Heart left ventricle (tissue), 16 donors: ENCODE measurements around the gene FXYD2. TPM values are rescaled to one million over a fixed set of nuclear protein-coding genes. Genes with fewer than 3 reads are reported as not detected.

ENCODE experiments used
- ATAC-seq, 4 donors: fragments of 200-7000 bp; cut with Tn5 transposase; one replicate each; pipeline ENCODE4 v1.9.1; 2020 to 2022; ENCODE audit warnings: moderate library complexity in 4 of 4, mild to moderate bottlenecking in 3 of 4, moderate number of reproducible peaks in 1 of 4
- DNase-seq, 5 donors: peaks; one replicate each; pipeline ENCODE4 v3.0.0-alpha.2; 2020
- H3K27ac ChIP-seq, 12 donors: fragments of 200-600 bp; sonication (generic) in 4 of 12; one replicate each; pipeline versions ENCODE4 v1.5.0 to v1.8.0; 2016 to 2022; ENCODE audit warnings: mild to moderate bottlenecking in 2 of 12
- H3K27me3 ChIP-seq, 9 donors: fragments of 200-600 bp; sonication (generic) in 2 of 9; one replicate each; pipeline versions ENCODE4 v1.5.1 to v1.8.0; 2016 to 2022; ENCODE audit warnings: mild to moderate bottlenecking in 3 of 9
- H3K36me3 ChIP-seq, 9 donors: fragments of 200-600 bp; sonication (generic) in 2 of 9; one replicate each; pipeline versions ENCODE4 v1.5.0 to v1.8.0; 2018 to 2022; ENCODE audit warnings: mild to moderate bottlenecking in 2 of 9
- H3K4me1 ChIP-seq, 12 donors: fragments of 200-600 bp; sonication (generic) in 4 of 12; one replicate each; pipeline versions ENCODE4 v1.5.0 to v1.8.0; 2016 to 2022; ENCODE audit warnings: mild to moderate bottlenecking in 3 of 12
- H3K4me3 ChIP-seq, 12 donors: fragments of 200-600 bp; sonication (generic) in 4 of 12; one replicate each; pipeline versions ENCODE4 v1.5.0 to v1.8.0; 2017 to 2022; ENCODE audit warnings: mild to moderate bottlenecking in 9 of 12, moderate library complexity in 4 of 12
- H3K9me3 ChIP-seq, 12 donors: fragments of 200-600 bp; sonication (generic) in 4 of 12; one replicate each; pipeline versions ENCODE4 v1.5.0 to v1.8.0; 2016 to 2022; ENCODE audit warnings: mild to moderate bottlenecking in 1 of 12
- CTCF ChIP-seq, 12 donors: fragments of 200-600 bp; sonication (generic) in 4 of 12; IDR thresholded peaks; one replicate each; pipeline versions ENCODE4 v1.5.0 to v1.8.0; 2018 to 2022; ENCODE audit warnings: antibody characterized with exemption in 12 of 12, mild to moderate bottlenecking in 5 of 12
- POLR2A ChIP-seq, 2 donors: fragments of 450-650 bp; IDR thresholded peaks; one replicate each; pipeline ENCODE4 v1.6.1; 2017; ENCODE audit warnings: antibody characterized with exemption in 2 of 2, mild to moderate bottlenecking in 2 of 2, moderate library complexity in 2 of 2
- WGBS, 4 donors: extraction: QIAGEN DNeasy Blood & Tissue Kit in 2 of 4; methylation state at CpG; one replicate each; pipeline versions ENCODE4 v1.1.5 to v1.1.7; 2013 to 2018; 5-methylcytosine and 5-hydroxymethylcytosine counted together
- intact Hi-C, 10 donors: fragments of 100-400 bp; cut with DNase I; formaldehyde crosslinking; loops; one replicate each; pipeline versions ENCODE4 v1.11.1 to v1.14.2; 2022
- polyA plus RNA-seq, 2 donors: library from polyadenylated mRNA; stranded (reverse); fragments of 200-250 nt; gene quantifications; one replicate each; pipeline ENCODE4 v1.2.3, GENCODE V29; 2013
- total RNA-seq, 9 donors: library from RNA; depleted of rRNA in 2 of 9; stranded (reverse); fragments of >200 nt in 2 of 9; fragmentation: NEBNext Ultra II Directional in 3 of 9; extraction: Animal tissue kit (Norgen Biotek cat#: 25700) in 3 of 9; gene quantifications; one replicate each; pipeline versions ENCODE4 v1.1.0 to v1.2.4, GENCODE V29; 2016 to 2023
- donor health status: ischemic (EF 13 %, LVEDD 7.1; RV severe dilation, severe dysfunction).
- donor health status: healthy with polysubstance abuse.
- donor health status: DM: no; HTN: yes; CAD: no.
- donor health status: DM: no; HTN: no; CAD: no.
- donor health status: ischemic (EF 25% LVEDD 6.9; RV normal size, moderate dysfunction).
- donor health status: ischemic (EF 25% LVEDD 5.7; RV mildly dilated, moderate dysfunction).
- donor health status: healthy.
- donor health status: DM: yes; HTN: yes; CAD: no.
- donor health status: ischemic (EF 35%, LVEDD 5.7; RV mildly dilated, moderate dysfunction).
- donor health status: nonischemic (EF 11% LVEDD 7.7; RV severe dilation, severe dysfunction).
- donor health status: DM: yes; HTN: yes; CAD: no.
- donor health status: PGD.
- donor health status: ischemic (EF 29% LVEDD 5.4; RV normal size, mild dysfunction).
- donor health status: nonischemic (EF 23%, LVEDD 6.1; RV moderate dilation, normal function).

The FXYD2 gene
- total and polyA plus RNA-seq, 11 donors = 0.48 to 2.7 (median 1.8) TPM; not detected in 1

- Histone ChIP-seq H3K27me3 (peaks cover 18 to 43% (median 29%) of the 10 kb centered on the region in 9 donors), H3K9me3 (no peaks in the 10 kb centered on the region), H3K4me3 (no peak overlapping the region), H3K4me1 (peaks cover 7 to 23% (median 16%) of the 10 kb centered on the region in 12 donors), H3K36me3 (peaks cover 0 to 6% (median 0%) of the 10 kb centered on the region in 9 donors), H3K27ac (no peak overlapping the region)
- no peak for TF ChIP-seq POLR2A (IDR thresholded peaks at IDR 0.05)
- TF ChIP-seq CTCF (IDR thresholded peaks at IDR 0.05) = no peak
- DNase-seq = no peak
- no peak for ATAC-seq
- 71 to 78% (median 76%) methylated on average over 5 of the region's 5 CpGs for WGBS, 4 donors
- intact Hi-C loops = loop anchor here in 2 of 10 donors (10.0 kb wide), 1 partner anchor 255 kb away; no protein-coding TSS in a partner anchor
These were observed 24.9 kb downstream of the FXYD2 start for GRCh38 chr11:117799634-117800033.

GRCh38 chr11:117796872-117797529 is 27.5 kb downstream of the FXYD2 start, which contains the start of gene DSCAML1:
Gene DSCAML1, minus strand, starts transcription at chr11:117797216. Its CDS starts 137 bp downstream, at chr11:117797079.
- Histone ChIP-seq H3K9me3 (no peaks in the 10 kb centered on the region), H3K36me3 (peaks cover 0 to 6% (median 0%) of the 10 kb centered on the region in 9 donors), H3K27ac (no peak within 1 kb of the TSS), H3K4me3 (peak within 1 kb of the TSS; percentile 23 to 51 (median 39)), H3K27me3 (peaks cover 19 to 58% (median 30%) of the 10 kb centered on the region in 9 donors), H3K4me1 (peaks cover 7 to 23% (median 16%) of the 10 kb centered on the region in 12 donors)
- DNase-seq (peak in 2 of 5 donors; percentile 48 to 66), ATAC-seq (peak in 3 of 4 donors; percentile 61 to 86 (median 65))
- WGBS, 4 donors = 3 to 5% (median 4%) methylated on average over 11 to 66 of the region's 66 CpGs
- no peak for TF ChIP-seq CTCF (IDR thresholded peaks at IDR 0.05)
- no peak for TF ChIP-seq POLR2A (IDR thresholded peaks at IDR 0.05)
- intact Hi-C loops = no loop called here

- no peak for TF ChIP-seq POLR2A (IDR thresholded peaks at IDR 0.05)
- TF ChIP-seq CTCF (IDR thresholded peaks at IDR 0.05) = no peak
- H3K27me3 ChIP-seq = peaks cover 19 to 58% (median 30%) of the 10 kb centered on the region in 9 donors
- H3K9me3 ChIP-seq = no peaks in the 10 kb centered on the region
- H3K4me3 ChIP-seq = peak overlapping the region; percentile 23 to 51 (median 39)
- WGBS, 4 donors = 0 to 3% (median 3%) methylated on average over 6 to 35 of the region's 35 CpGs
- no peak for ATAC-seq
- peaks cover 0 to 6% (median 0%) of the 10 kb centered on the region in 9 donors for H3K36me3 ChIP-seq
- peaks cover 7 to 23% (median 16%) of the 10 kb centered on the region in 12 donors for H3K4me1 ChIP-seq
- H3K27ac ChIP-seq = no peak overlapping the region
- intact Hi-C loops = no loop called here
- no peak for DNase-seq
These were observed 28.1 kb downstream of the FXYD2 start for GRCh38 chr11:117796456-117796871.

- intact Hi-C loops = no loop called here
- H3K4me3 ChIP-seq = peak overlapping the region in 11 of 12 donors; percentile 27 to 51 (median 41)
- H3K27me3 ChIP-seq = peaks cover 19 to 58% (median 30%) of the 10 kb centered on the region in 9 donors
- H3K27ac ChIP-seq = no peak overlapping the region
- WGBS, 4 donors = 8 to 14% (median 11%) methylated on average over 36 to 53 of the region's 53 CpGs
- DNase-seq (no peak), ATAC-seq (peak in 1 of 4 donors; percentile 14)
- no peaks in the 10 kb centered on the region for H3K36me3 ChIP-seq
- H3K4me1 ChIP-seq = peaks cover 7 to 23% (median 16%) of the 10 kb centered on the region in 12 donors
- TF ChIP-seq CTCF (IDR thresholded peaks at IDR 0.05) (no peak), POLR2A (IDR thresholded peaks at IDR 0.05) (no peak)
- H3K9me3 ChIP-seq = no peaks in the 10 kb centered on the region
These were observed 28.7 kb downstream of the FXYD2 start for GRCh38 chr11:117795638-117796455.
